Psoas muscle (tissue), 8 donors: ENCODE measurements around the gene MUC4. TPM values are rescaled to one million over a fixed set of nuclear protein-coding genes. Genes with fewer than 3 reads are reported as not detected.
"Not testable (repeated sequence)": the region's sequence is repeated elsewhere in the genome, so short reads cannot be mapped to it uniquely, and the experiment has no call there.

ENCODE experiments used
- ATAC-seq, 4 donors: fragments of 200-7000 bp; cut with Tn5 transposase; one replicate each; pipeline ENCODE4 v1.9.1; 2020; ENCODE audit warnings: moderate library complexity in 3 of 4, mild to moderate bottlenecking in 2 of 4
- DNase-seq, 2 donors: peaks; one replicate each; pipeline ENCODE4 v3.0.0-alpha.2; 2020
- H3K27ac ChIP-seq: fragments of 200-600 bp; one replicate; pipeline ENCODE4 v1.8.0; 2022
- H3K27me3 ChIP-seq, 3 donors: fragments of 200-600 bp in 1 of 3; one replicate each; pipeline versions ENCODE4 v1.6.1 to v1.8.0; 2013 to 2022; ENCODE audit warnings: low read length in 2 of 3, mild to moderate bottlenecking in 2 of 3, moderate library complexity in 1 of 3; ENCODE audit not compliant: insufficient read depth in 3 of 3
- H3K36me3 ChIP-seq, 2 donors: fragments of 200-600 bp in 1 of 2; one replicate each; pipeline versions ENCODE4 v1.6.1 to v1.8.0; 2013 to 2022; ENCODE audit warnings: low read depth in 1 of 2, mild to moderate bottlenecking in 1 of 2, moderate library complexity in 1 of 2; ENCODE audit not compliant: insufficient read depth in 1 of 2
- H3K4me1 ChIP-seq: fragments of 200-600 bp; one replicate; pipeline ENCODE4 v1.8.0; 2022
- H3K4me3 ChIP-seq: fragments of 200-600 bp; one replicate; pipeline ENCODE4 v1.8.0; 2022; ENCODE audit warnings: mild to moderate bottlenecking
- H3K9me3 ChIP-seq: fragments of 200-600 bp; one replicate; pipeline ENCODE4 v1.8.0; 2022
- WGBS, 3 donors: extraction: QIAGEN DNeasy Blood & Tissue Kit; methylation state at CpG; one replicate each; pipeline versions ENCODE4 v1.1.6 to v1.1.7; 2013; 5-methylcytosine and 5-hydroxymethylcytosine counted together
- intact Hi-C, 2 donors: fragments of 100-400 bp; cut with DNase I; formaldehyde crosslinking; loops; one replicate each; pipeline versions ENCODE4 v1.11.0 to v1.14.2; 2022
- polyA plus RNA-seq, 3 donors: library from polyadenylated mRNA; stranded (reverse); fragments of 200-250 nt; gene quantifications; one replicate each; pipeline ENCODE4 v1.2.3, GENCODE V29; 2013
- total RNA-seq, 4 donors: library from RNA; stranded (reverse); fragmentation: NEBNext Ultra II Directional in 2 of 4; extraction: Animal tissue kit (Norgen Biotek cat#: 25700) in 2 of 4; gene quantifications; one replicate each; pipeline versions ENCODE4 v1.2.1 to v1.2.4, GENCODE V29; 2021 to 2023
- TF ChIP-seq, protein P1 (sequence below): fragments of 200-600 bp; IDR thresholded peaks from one replicate; pipeline ENCODE4 v1.8.0; 2022; ENCODE audit warnings: antibody characterized with exemption
- donor health status: healthy with polysubstance abuse.
- donor health status: DM: no; HTN: no; CAD: no; lungs with moderate emphysema.
- donor health status: Bipolar disorder and iron deficiency.
- donor health status: healthy.
- donor health status: DM: yes; HTN: yes; CAD: no.
- donor health status: DM: no; HTN: no; CAD: no.
- donor health status: DM: no; HTN: no; CAD: no.
- donor health status: DM: yes; HTN: yes; CAD: no.

The MUC4 gene
- total and polyA plus RNA-seq, 7 donors = 0.01 to 0.08 (median 0.02) TPM; not detected in 4

DNA sequence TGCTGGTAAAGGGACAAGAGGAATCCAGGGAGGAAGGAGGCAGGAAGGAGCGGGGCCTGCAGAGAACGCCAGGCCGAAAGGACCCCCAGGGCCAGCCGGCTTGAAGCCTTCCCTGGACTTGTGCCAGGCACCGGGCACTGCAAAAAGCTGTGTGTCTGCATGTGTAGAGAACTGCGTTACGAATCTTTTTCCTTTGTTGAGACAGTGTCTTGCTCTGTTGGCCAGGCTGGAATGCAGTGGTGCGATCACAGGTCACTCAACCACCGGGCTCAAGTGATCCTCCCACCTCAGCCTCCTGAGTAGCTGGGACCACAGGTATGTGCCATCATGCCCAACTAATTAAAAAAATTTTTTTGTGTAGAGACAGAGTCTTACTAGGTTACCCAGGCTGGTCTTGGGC lies 17.0 kb upstream of the MUC4 start:
- ATAC-seq = no peak
- WGBS, 3 donors = 53 to 66% (median 57%) methylated on average over 9 of the region's 9 CpGs
- Histone ChIP-seq H3K4me3 (no peak overlapping the region), H3K27me3 (no peaks in the 10 kb centered on the region), H3K4me1 (no peaks in the 10 kb centered on the region), H3K36me3 (no peaks in the 10 kb centered on the region), H3K9me3 (no peaks in the 10 kb centered on the region), H3K27ac (no peak overlapping the region)
- intact Hi-C loops = no loop called here
- DNase-seq = peak in 1 of 2 donors; percentile 40
- TF ChIP-seq, protein P1, sequence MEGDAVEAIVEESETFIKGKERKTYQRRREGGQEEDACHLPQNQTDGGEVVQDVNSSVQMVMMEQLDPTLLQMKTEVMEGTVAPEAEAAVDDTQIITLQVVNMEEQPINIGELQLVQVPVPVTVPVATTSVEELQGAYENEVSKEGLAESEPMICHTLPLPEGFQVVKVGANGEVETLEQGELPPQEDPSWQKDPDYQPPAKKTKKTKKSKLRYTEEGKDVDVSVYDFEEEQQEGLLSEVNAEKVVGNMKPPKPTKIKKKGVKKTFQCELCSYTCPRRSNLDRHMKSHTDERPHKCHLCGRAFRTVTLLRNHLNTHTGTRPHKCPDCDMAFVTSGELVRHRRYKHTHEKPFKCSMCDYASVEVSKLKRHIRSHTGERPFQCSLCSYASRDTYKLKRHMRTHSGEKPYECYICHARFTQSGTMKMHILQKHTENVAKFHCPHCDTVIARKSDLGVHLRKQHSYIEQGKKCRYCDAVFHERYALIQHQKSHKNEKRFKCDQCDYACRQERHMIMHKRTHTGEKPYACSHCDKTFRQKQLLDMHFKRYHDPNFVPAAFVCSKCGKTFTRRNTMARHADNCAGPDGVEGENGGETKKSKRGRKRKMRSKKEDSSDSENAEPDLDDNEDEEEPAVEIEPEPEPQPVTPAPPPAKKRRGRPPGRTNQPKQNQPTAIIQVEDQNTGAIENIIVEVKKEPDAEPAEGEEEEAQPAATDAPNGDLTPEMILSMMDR = no peak

DNA sequence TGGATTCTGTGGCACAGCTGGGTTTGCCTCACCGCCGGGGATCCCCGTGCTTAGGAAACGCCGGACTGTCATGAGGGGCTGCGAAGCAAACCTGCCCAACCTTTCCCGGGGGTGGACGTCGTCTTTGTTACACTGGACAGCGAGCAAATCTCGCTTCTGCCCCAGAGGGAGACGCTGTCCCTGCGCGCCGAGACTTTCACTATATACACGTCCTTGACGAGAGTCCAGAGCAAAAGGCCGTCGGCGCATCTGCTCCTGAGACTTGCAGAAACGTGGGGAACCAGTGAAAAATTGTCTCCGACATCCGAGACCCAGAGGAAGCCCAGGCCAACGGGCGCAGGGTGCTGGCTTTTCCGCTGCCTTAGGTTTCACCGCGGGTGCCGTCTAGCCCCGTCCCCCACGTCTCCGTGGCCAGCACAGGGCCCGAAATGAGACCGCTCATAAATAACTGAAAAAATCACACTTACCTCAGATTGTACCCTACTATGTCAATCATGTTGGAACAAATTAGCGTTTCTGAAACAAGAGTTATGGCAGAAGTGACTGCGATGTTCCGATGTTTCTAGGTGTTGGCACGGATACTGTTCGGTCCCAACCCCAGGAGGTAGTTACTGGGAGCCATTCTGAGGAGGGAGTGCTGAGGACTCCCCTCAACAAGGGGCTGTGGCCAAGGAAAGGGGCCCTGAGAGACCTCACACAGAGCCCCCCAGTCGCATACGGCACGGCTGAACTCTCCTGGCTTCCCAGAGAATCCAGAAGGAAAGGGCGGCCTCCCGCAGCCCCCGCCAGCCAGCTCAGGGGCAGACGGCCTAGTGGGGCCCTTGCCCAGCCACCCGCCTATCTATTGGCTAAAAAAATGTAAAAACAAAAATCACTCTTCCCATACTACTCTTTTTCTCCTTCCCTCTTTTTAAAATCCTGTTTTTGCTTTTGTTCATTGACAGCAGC lies 14.4 kb upstream of the MUC4 start:
- Histone ChIP-seq H3K4me1 (no peaks in the 10 kb centered on the region), H3K9me3 (no peaks in the 10 kb centered on the region), H3K4me3 (no peak overlapping the region), H3K27ac (no peak overlapping the region), H3K36me3 (no peaks in the 10 kb centered on the region), H3K27me3 (no peaks in the 10 kb centered on the region)
- WGBS, 3 donors = 89 to 93% (median 90%) methylated on average over 47 of the region's 47 CpGs
- TF ChIP-seq, protein P1 = no peak
- ATAC-seq (no peak), DNase-seq (peak in 1 of 2 donors; percentile 46)
- intact Hi-C loops = no loop called here

DNA sequence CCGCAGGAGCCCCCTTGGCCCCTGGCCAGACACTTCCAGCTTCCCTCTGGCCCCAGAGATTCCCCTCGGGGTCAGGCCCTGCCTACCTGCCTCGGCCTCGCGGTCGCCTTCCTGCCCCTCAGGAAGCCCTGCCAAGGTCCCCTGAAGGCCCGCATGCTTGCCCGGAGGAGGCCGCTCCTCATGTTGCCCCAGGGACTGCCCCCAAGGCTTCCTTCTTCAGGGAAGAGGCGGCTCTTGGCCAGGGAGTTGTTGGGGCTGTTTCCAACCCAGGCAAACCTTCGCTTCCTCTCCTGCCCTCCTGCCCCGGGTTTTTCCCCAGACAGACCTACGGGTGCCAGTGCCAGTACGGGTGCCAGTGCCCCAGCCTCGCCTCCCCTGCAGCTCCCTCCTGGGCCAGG lies 13.5 kb upstream of the MUC4 start:
- WGBS, 3 donors = 64 to 70% (median 70%) methylated on average over 14 to 15 of the region's 15 CpGs
- ATAC-seq (no peak), DNase-seq (peak in 1 of 2 donors; percentile 31)
- Histone ChIP-seq H3K4me3 (no peak overlapping the region), H3K4me1 (no peaks in the 10 kb centered on the region), H3K27ac (no peak overlapping the region), H3K9me3 (no peaks in the 10 kb centered on the region), H3K27me3 (no peaks in the 10 kb centered on the region), H3K36me3 (no peaks in the 10 kb centered on the region)
- TF ChIP-seq, protein P1 = no peak
- intact Hi-C loops = no loop called here

DNA sequence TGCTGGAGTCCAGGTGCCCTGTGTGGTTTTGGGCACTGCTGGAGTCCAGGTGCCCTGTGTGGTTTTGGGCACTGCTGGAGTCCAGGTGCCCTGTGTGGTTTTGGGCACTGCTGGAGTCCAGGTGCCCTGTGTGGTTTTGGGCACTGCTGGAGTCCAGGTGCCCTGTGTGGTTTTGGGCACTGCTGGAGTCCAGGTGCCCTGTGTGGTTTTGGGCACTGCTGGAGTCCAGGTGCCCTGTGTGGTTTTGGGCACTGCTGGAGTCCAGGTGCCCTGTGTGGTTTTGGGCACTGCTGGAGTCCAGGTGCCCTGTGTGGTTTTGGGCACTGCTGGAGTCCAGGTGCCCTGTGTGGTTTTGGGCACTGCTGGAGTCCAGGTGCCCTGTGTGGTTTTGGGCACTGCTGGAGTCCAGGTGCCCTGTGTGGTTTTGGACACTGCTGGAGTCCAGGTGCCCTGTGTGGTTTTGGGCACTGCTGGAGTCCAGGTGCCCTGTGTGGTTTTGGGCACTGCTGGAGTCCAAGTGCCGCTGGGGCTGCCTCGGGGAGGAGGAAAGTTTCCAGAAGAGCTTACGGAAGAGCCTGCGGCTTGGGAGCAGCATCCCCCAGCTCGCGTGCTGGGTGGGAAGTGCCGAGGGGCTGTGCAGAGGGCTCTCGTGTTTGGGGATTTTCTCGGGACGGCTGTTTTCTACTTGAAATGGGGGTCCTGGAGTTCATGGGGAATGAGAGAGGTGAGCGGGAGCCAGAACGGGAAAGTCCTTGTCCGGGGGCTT lies 12.9 kb upstream of the MUC4 start:
- DNase-seq, H3K27me3 ChIP-seq: not testable (repeated sequence)

DNA sequence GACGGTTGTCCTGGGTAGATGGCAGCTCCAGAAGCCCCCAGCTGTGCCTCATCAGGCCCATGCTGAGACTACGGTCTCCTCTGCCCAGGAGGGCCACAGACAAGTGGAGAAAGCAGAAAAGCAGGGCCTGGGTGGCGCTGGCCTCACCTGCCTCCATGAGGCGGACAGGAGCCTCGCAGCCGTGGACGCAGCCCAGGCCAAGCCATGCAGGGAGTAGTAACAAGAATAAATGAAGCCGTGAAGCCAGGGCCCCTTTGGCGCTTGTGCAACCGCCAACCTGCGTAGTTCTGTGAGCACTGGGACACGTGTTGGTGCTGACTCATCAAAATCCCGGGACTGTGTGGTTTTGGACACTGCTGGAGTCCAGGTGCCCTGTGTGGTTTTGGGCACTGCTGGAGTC lies 12.3 kb upstream of the MUC4 start:
- Histone ChIP-seq H3K36me3 (no peaks in the 10 kb centered on the region), H3K4me3 (no peak overlapping the region), H3K27me3 (no peaks in the 10 kb centered on the region), H3K27ac (no peak overlapping the region), H3K9me3 (no peaks in the 10 kb centered on the region), H3K4me1 (no peaks in the 10 kb centered on the region)
- DNase-seq (no peak), ATAC-seq (no peak)
- intact Hi-C loops = no loop called here
- TF ChIP-seq, protein P1 = no peak
- WGBS, 3 donors = 54 to 68% (median 60%) methylated on average over 13 of the region's 13 CpGs

More for the DNA sequence above, 12.9 kb upstream of the MUC4 start:
- H3K4me3 ChIP-seq, H3K9me3 ChIP-seq, H3K27ac ChIP-seq, H3K36me3 ChIP-seq, ATAC-seq, intact Hi-C loops, H3K4me1 ChIP-seq: not testable (repeated sequence)
- WGBS, 3 donors = 56 to 61% (median 57%) methylated on average over 13 of the region's 13 CpGs
